ENCODE results near the gene PHRF1. TPM values are rescaled to one million over a fixed set of nuclear protein-coding genes. Genes with fewer than 3 reads are reported as not detected.

Gene PHRF1
- total and polyA plus RNA-seq, 2 donors (not counting 3 experiments of a cell fraction or from before 2014, with no cell fraction given) = 14.2 to 39.4 TPM

DNA sequence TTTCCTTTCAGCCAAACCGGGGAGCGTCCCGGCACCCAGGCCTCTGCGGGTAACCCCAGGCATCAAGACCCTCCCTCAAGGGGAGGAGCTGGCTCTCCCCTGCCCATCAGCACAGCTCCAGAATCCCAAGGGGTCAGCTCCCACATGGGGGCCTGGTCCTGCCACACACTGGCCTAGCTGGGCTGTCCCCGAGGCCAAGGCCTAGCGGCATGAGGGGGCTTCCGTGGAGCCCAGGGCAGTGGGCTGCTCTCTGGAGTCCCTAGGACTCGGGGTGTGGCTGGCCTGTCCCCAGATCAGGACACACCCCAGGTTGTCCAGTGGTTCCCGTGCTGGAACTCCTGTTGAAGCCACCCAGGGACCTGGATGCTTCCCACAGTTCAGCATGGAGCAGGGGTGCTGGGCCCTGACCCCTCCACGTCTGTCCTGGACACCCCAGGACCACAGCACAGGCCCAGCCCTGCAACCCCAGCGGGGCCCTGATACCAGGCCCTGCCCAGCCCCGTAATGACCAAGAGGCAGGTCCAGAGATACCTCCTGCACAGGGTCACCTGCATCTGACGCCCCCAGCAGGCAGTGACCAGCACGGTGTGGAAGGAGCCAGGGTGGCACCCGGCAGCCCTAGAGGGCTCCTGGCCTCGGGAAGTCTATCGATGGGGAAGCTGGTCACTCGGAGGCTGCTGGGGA lies 46.4 kb upstream of the PHRF1 start:
- Histone ChIP-seq H3K9me3 (replicated peaks; ENCODE audit: control insufficient read depth, insufficient read depth, low read length) (no peaks in the 10 kb centered on the region), H3K4me1 (ENCODE audit: control insufficient read depth, extremely low read depth, insufficient read depth, low read length) (peaks cover 4% of the 10 kb centered on the region), H3K4me3 (replicated peaks in 1 of 3; ENCODE audit: insufficient read depth in 1 of 3, low read depth in 1 of 3, low read length in 3 of 3) (no peak overlapping the region), H4K20me1 (replicated peaks; ENCODE audit: control insufficient read depth, extremely low read depth, insufficient read depth, low read length) (no peaks in the 10 kb centered on the region), H3K4me2 (ENCODE audit: insufficient read depth, low read length) (no peak overlapping the region), H3K79me2 (ENCODE audit: control insufficient read depth, insufficient read depth, low read length) (peaks cover 15% of the 10 kb centered on the region), H3K27ac (ENCODE audit: insufficient read depth, low read depth, low read length) (no peak overlapping the region), H3K27me3 (ENCODE audit: control insufficient read depth in 2 of 2, insufficient read depth in 2 of 2, low read length in 2 of 2) (no peaks in the 10 kb centered on the region), H3K36me3 (ENCODE audit: control insufficient read depth in 2 of 2, extremely low read depth in 1 of 2, insufficient read depth in 2 of 2, low read length in 2 of 2) (peaks cover 4 to 18% of the 10 kb centered on the region in 2 experiments), H3K9ac (replicated peaks; ENCODE audit: extremely low read depth, insufficient read depth, low read length) (no peak overlapping the region), H2AFZ (ENCODE audit: low read depth, low read length) (no peak overlapping the region), H3K9me1 (replicated peaks; ENCODE audit: control insufficient read depth, extremely low read depth, insufficient read depth, low read length) (no peaks in the 10 kb centered on the region)
- intact Hi-C loops (cut with micrococcal nuclease) (no loop called here), dilution Hi-C loops (cut with MboI; ENCODE audit: extremely low pct_ligation_motif_present, low sequenced_read_pairs) (no loop called here)
- FAIRE-seq = no peak
- no peak for TF ChIP-seq MYC (IDR thresholded peaks at IDR 0.05; ENCODE audit: low read depth, low read length)
- TF ChIP-seq GATA2 (IDR thresholded peaks at IDR 0.05; ENCODE audit: insufficient read depth, insufficient read length, low read depth, low read length) = no peak
- TF ChIP-seq FOS (IDR thresholded peaks at IDR 0.05; ENCODE audit: borderline replicate concordance, insufficient read depth, low read length) = no peak
- TF ChIP-seq, protein P1, sequence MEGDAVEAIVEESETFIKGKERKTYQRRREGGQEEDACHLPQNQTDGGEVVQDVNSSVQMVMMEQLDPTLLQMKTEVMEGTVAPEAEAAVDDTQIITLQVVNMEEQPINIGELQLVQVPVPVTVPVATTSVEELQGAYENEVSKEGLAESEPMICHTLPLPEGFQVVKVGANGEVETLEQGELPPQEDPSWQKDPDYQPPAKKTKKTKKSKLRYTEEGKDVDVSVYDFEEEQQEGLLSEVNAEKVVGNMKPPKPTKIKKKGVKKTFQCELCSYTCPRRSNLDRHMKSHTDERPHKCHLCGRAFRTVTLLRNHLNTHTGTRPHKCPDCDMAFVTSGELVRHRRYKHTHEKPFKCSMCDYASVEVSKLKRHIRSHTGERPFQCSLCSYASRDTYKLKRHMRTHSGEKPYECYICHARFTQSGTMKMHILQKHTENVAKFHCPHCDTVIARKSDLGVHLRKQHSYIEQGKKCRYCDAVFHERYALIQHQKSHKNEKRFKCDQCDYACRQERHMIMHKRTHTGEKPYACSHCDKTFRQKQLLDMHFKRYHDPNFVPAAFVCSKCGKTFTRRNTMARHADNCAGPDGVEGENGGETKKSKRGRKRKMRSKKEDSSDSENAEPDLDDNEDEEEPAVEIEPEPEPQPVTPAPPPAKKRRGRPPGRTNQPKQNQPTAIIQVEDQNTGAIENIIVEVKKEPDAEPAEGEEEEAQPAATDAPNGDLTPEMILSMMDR (IDR thresholded peaks at IDR 0.05; ENCODE audit: extremely low read depth in 1 of 2, insufficient read depth in 1 of 2, low read depth in 1 of 2, low read length in 2 of 2) = no peak
- TF ChIP-seq POLR2A (IDR thresholded peaks at IDR 0.05; ENCODE audit: low read depth, low read length) = no peak
- no peak for TF ChIP-seq POLR2AphosphoS5 (IDR thresholded peaks at IDR 0.05; ENCODE audit: insufficient read depth, low read depth, low read length)
- TF ChIP-seq, protein P2, sequence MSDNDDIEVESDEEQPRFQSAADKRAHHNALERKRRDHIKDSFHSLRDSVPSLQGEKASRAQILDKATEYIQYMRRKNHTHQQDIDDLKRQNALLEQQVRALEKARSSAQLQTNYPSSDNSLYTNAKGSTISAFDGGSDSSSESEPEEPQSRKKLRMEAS (IDR thresholded peaks at IDR 0.05; ENCODE audit: insufficient read depth, insufficient read length) = no peak
- TF ChIP-seq JUN (IDR thresholded peaks at IDR 0.05; ENCODE audit: borderline replicate concordance, insufficient read depth, insufficient read length, low read depth) = no peak
- no peak for TF ChIP-seq EZH2 (IDR thresholded peaks at IDR 0.05; ENCODE audit: borderline replicate concordance, low read depth, low read length, severe bottlenecking)
- ChIA-PET CTCF (no interaction called here), POLR2A (no interaction called here)
- no peak for DNase-seq (ENCODE audit: low read depth, low spot score)
- no TSS peak for BruUV-seq (replicated peaks)
